ENCODE data around the gene AGAP1. TPM values are rescaled to one million over a fixed set of nuclear protein-coding genes. Genes with fewer than 3 reads are reported as not detected.

AGAP1 gene
- total and polyA plus RNA-seq, 4 donors, result 2.0 to 8.5 (median 5.4) TPM

DNA sequence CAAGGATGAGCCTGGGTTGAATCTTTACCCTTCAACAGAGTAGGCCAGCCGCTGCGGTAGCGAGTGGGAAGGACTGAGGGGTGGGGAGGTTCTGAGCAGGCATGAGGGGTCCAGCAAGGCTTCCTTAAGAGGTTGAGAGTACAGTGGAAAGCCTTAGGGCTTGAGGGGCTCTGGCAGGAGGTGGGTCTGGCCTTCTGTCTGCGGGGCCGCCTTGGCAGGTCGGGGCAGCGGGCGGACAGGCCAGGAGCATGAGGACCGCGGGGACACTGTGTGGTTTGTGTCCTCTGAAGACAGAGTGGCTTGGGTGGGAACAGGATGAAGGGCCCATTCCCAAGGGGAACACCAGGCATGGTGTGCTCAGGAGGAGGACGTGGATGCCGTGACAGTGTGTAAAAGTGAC, 250.3 kb downstream of the AGAP1 start (continued):
- TF ChIP-seq, protein P1, sequence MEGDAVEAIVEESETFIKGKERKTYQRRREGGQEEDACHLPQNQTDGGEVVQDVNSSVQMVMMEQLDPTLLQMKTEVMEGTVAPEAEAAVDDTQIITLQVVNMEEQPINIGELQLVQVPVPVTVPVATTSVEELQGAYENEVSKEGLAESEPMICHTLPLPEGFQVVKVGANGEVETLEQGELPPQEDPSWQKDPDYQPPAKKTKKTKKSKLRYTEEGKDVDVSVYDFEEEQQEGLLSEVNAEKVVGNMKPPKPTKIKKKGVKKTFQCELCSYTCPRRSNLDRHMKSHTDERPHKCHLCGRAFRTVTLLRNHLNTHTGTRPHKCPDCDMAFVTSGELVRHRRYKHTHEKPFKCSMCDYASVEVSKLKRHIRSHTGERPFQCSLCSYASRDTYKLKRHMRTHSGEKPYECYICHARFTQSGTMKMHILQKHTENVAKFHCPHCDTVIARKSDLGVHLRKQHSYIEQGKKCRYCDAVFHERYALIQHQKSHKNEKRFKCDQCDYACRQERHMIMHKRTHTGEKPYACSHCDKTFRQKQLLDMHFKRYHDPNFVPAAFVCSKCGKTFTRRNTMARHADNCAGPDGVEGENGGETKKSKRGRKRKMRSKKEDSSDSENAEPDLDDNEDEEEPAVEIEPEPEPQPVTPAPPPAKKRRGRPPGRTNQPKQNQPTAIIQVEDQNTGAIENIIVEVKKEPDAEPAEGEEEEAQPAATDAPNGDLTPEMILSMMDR (IDR thresholded peaks at IDR 0.05; ENCODE audit: low read depth, low read length, missing input control), result no peak

DNA sequence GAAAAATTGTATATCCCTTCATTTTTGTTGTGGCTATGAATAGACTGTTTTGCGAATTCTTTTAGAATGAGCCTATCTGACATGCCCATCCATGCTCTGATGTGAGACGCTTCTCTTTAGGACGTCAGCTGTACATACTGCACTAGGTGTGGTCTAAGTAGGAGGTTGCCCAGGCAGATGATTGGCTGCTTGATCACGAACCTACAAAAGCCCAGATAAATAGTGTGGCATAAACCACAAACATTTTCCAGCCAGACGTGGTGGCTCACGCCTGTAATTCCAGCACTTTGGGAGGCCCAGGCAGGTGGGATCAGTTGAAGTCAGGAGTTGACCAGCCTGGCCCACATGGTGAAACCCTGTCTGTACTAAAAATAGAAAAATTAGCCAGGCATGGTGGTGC, 251.8 kb downstream of the AGAP1 start:
- Histone ChIP-seq H3K27ac (ENCODE audit: low read depth in 1 of 2, low read length in 2 of 2) (no peak overlapping the region), H3K4me3 (ENCODE audit: low read depth in 1 of 3, low read length in 3 of 3) (no peak overlapping the region), H3K36me3 (ENCODE audit: control insufficient read depth in 4 of 4, insufficient read depth in 3 of 4, low read depth in 1 of 4, low read length in 3 of 4) (peaks cover 0 to 3% (median under 1%) of the 10 kb centered on the region in 4 donors), H3K9me3 (ENCODE audit: control insufficient read depth in 4 of 4, low read length in 3 of 4) (no peaks in the 10 kb centered on the region), H3K27me3 (ENCODE audit: control insufficient read depth in 4 of 4, insufficient read depth in 4 of 4, low read length in 3 of 4) (no peaks in the 10 kb centered on the region), H3K4me1 (ENCODE audit: control insufficient read depth in 4 of 4, insufficient read depth in 4 of 4, low read length in 3 of 4) (no peaks in the 10 kb centered on the region), H3K9ac (ENCODE audit: low read depth in 1 of 2, low read length in 2 of 2) (no peak overlapping the region)
- 95% methylated on average over 6 of the region's 6 CpGs for WGBS
- no peak for TF ChIP-seq EGR1 (IDR thresholded peaks at IDR 0.05; ENCODE audit: low read depth in 2 of 2)
- TF ChIP-seq YY1 (IDR thresholded peaks at IDR 0.05), result no peak
- TF ChIP-seq JUND (IDR thresholded peaks at IDR 0.05), result no peak
- no peak for TF ChIP-seq RAD21 (IDR thresholded peaks at IDR 0.05)
- no peak for TF ChIP-seq NR2F2 (IDR thresholded peaks at IDR 0.05)
- no peak for TF ChIP-seq HNF4A (conservative IDR thresholded peaks at IDR 0.05)
- TF ChIP-seq, protein P2, sequence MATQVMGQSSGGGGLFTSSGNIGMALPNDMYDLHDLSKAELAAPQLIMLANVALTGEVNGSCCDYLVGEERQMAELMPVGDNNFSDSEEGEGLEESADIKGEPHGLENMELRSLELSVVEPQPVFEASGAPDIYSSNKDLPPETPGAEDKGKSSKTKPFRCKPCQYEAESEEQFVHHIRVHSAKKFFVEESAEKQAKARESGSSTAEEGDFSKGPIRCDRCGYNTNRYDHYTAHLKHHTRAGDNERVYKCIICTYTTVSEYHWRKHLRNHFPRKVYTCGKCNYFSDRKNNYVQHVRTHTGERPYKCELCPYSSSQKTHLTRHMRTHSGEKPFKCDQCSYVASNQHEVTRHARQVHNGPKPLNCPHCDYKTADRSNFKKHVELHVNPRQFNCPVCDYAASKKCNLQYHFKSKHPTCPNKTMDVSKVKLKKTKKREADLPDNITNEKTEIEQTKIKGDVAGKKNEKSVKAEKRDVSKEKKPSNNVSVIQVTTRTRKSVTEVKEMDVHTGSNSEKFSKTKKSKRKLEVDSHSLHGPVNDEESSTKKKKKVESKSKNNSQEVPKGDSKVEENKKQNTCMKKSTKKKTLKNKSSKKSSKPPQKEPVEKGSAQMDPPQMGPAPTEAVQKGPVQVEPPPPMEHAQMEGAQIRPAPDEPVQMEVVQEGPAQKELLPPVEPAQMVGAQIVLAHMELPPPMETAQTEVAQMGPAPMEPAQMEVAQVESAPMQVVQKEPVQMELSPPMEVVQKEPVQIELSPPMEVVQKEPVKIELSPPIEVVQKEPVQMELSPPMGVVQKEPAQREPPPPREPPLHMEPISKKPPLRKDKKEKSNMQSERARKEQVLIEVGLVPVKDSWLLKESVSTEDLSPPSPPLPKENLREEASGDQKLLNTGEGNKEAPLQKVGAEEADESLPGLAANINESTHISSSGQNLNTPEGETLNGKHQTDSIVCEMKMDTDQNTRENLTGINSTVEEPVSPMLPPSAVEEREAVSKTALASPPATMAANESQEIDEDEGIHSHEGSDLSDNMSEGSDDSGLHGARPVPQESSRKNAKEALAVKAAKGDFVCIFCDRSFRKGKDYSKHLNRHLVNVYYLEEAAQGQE (IDR thresholded peaks at IDR 0.05), result no peak
- TF ChIP-seq HNF4G (IDR thresholded peaks at IDR 0.05), result no peak
- TF ChIP-seq, protein P1 (IDR thresholded peaks at IDR 0.05; ENCODE audit: low read depth, low read length, missing input control), result no peak
- no peak for TF ChIP-seq FOXA1 (IDR thresholded peaks at IDR 0.05)
- no peak for TF ChIP-seq FOXA2 (IDR thresholded peaks at IDR 0.05)
- TF ChIP-seq SP1 (IDR thresholded peaks at IDR 0.05), result no peak
- TF ChIP-seq TAF1 (conservative IDR thresholded peaks at IDR 0.05), result no peak
- TF ChIP-seq, protein P3, sequence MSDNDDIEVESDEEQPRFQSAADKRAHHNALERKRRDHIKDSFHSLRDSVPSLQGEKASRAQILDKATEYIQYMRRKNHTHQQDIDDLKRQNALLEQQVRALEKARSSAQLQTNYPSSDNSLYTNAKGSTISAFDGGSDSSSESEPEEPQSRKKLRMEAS (IDR thresholded peaks at IDR 0.05), result no peak
- no peak for DNase-seq (ENCODE audit: low spot score)

Data from liver (tissue), 9 donors.